CD8-positive, alpha-beta memory T cell (primary cell): ENCODE measurements around the gene RBM46. TPM values are rescaled to one million over a fixed set of nuclear protein-coding genes. Genes with fewer than 3 reads are reported as not detected.

Source experiments
- polyA plus RNA-seq: library from polyadenylated mRNA; unstranded; fragments of 300-500 nt; fragmentation: Illumina TruSeq; gene quantifications from one replicate; pipeline ENCODE4 v1.2.3, GENCODE V29; 2021
- total RNA-seq, 2 experiments: library from RNA; stranded (reverse); gene quantifications; one replicate each; pipeline ENCODE4 v1.2.3, GENCODE V29; 2021

Gene RBM46
- total and polyA plus RNA-seq, 3 experiments from 2014 or later, result not detected

Other genes starting within 250 kb of the RBM46 start
- gene PLRG1, start 230.9 kb upstream of the RBM46 start, total RNA-seq, result 100 to 1,000 TPM; 136 to 139 TPM
- gene PLRG1, start 230.9 kb upstream of the RBM46 start, polyA plus RNA-seq, result 79.6 TPM
- not detected for gene FGB, start 218.3 kb upstream of the RBM46 start, total RNA-seq
- gene FGB, start 218.3 kb upstream of the RBM46 start, polyA plus RNA-seq, result not detected
- not detected for gene FGA, start 190.5 kb upstream of the RBM46 start, total RNA-seq
- gene FGA, start 190.5 kb upstream of the RBM46 start, polyA plus RNA-seq, result not detected
- not detected for gene FGG, start 168.6 kb upstream of the RBM46 start, total RNA-seq
- gene FGG, start 168.6 kb upstream of the RBM46 start, polyA plus RNA-seq, result not detected
- not detected for gene LRAT, start 37.3 kb upstream of the RBM46 start, total RNA-seq
- not detected for gene LRAT, start 37.3 kb upstream of the RBM46 start, polyA plus RNA-seq